ENCODE results near the gene RNF208. TPM values are rescaled to one million over a fixed set of nuclear protein-coding genes. Genes with fewer than 3 reads are reported as not detected.

RNF208 gene
- polyA plus RNA-seq, 2 of the 4 experiments (the other 2 are of a cell fraction), result 0.06 to 1.7 TPM

GRCh38 chr9:137235424-137236237 lies 13.6 kb upstream of the RNF208 start:
- DNase-seq (ENCODE audit: low read depth in 1 of 2, low spot score in 1 of 2) (no peak), FAIRE-seq (no peak), ATAC-seq (peak in 1 of 2 experiments; percentile 6; a peak in 1 of 6 replicates)
- H3K4me3 ChIP-seq, result no peak overlapping the region
- POLR2A ChIA-PET, result interaction anchor here (0.6 to 1.8 kb wide), 2 partner anchors 46 to 105 kb away, joined by 4 to 5 read pairs; no protein-coding TSS in a partner anchor
- H3K4me1 ChIP-seq, result peaks cover 38% of the 10 kb centered on the region
- TF ChIP-seq, protein P1, sequence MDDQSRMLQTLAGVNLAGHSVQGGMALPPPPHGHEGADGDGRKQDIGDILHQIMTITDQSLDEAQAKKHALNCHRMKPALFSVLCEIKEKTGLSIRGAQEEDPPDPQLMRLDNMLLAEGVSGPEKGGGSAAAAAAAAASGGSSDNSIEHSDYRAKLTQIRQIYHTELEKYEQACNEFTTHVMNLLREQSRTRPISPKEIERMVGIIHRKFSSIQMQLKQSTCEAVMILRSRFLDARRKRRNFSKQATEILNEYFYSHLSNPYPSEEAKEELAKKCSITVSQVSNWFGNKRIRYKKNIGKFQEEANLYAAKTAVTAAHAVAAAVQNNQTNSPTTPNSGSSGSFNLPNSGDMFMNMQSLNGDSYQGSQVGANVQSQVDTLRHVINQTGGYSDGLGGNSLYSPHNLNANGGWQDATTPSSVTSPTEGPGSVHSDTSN (IDR thresholded peaks at IDR 0.05), result no peak
- TF ChIP-seq POLR2A (IDR thresholded peaks at IDR 0.05; ENCODE audit: low read length), result no peak
- no peak for TF ChIP-seq HMGXB4 (CRISPR knock-in tag; IDR thresholded peaks at IDR 0.05; ENCODE audit: borderline replicate concordance)
- no peak for TF ChIP-seq ZC3H11A (IDR thresholded peaks at IDR 0.05)
- TF ChIP-seq, protein P2, sequence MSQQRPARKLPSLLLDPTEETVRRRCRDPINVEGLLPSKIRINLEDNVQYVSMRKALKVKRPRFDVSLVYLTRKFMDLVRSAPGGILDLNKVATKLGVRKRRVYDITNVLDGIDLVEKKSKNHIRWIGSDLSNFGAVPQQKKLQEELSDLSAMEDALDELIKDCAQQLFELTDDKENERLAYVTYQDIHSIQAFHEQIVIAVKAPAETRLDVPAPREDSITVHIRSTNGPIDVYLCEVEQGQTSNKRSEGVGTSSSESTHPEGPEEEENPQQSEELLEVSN (IDR thresholded peaks at IDR 0.05; ENCODE audit: borderline replicate concordance, low read depth), result no peak
- no peak for TF ChIP-seq MYC (IDR thresholded peaks at IDR 0.05; ENCODE audit: borderline replicate concordance, low read length)
- no peak for TF ChIP-seq FOSB (CRISPR knock-in tag; IDR thresholded peaks at IDR 0.05)
- no peak for TF ChIP-seq ESRRA (IDR thresholded peaks at IDR 0.05; ENCODE audit: borderline replicate concordance, low read length)
- no peak for TF ChIP-seq MAFK (IDR thresholded peaks at IDR 0.05; ENCODE audit: partially characterized antibody)
- no peak for TF ChIP-seq POLR2AphosphoS2 (conservative IDR thresholded peaks at IDR 0.05; ENCODE audit: low read length)
- no peak for TF ChIP-seq ZFP36 (IDR thresholded peaks at IDR 0.05; ENCODE audit: borderline replicate concordance, partially characterized antibody)
- TF ChIP-seq HOXB13 (CRISPR knock-in tag; IDR thresholded peaks at IDR 0.05; ENCODE audit: low read depth), result no peak
- TF ChIP-seq CBX2 (IDR thresholded peaks at IDR 0.05; ENCODE audit: borderline replicate concordance, low read depth), result no peak
- TF ChIP-seq HES2 (IDR thresholded peaks at IDR 0.05), result no peak
- no peak for TF ChIP-seq HOXA7 (CRISPR knock-in tag; IDR thresholded peaks at IDR 0.05)
- 68% methylated on average over 21 of the region's 35 CpGs for WGBS (ENCODE audit: missing lambda C conversion rate)
- 0 out of 6 replicates have a peak overlapping the region, but pooled peaks of 1 of the 2 experiments have one; percentile 33 for H3K27ac ChIP-seq
- CTCF ChIA-PET, result interaction anchor here (0.6 to 13.1 kb wide), 39 partner anchors 9 to 430 kb away, joined by 3 to 236 read pairs (median 5); partner anchors contain the start of genes ANAPC2, CYSRT1, DPP7 and NELFB
- no peak overlapping the region for H3K4me2 ChIP-seq
- H3K9me3 ChIP-seq, result no peaks in the 10 kb centered on the region

- ChIA-PET CTCF (interaction anchor here (0.6 to 8.6 kb wide), 9 partner anchors 11 to 188 kb away, joined by 3 to 71 read pairs (median 5); partner anchors contain the start of genes CYSRT1 and SSNA1), POLR2A (no interaction called here)
- H3K4me3 ChIP-seq, result no peak overlapping the region
- no peak for FAIRE-seq
- no peaks in the 10 kb centered on the region for H3K9me3 ChIP-seq
- ATAC-seq, result no peak
- no peak overlapping the region for H3K27ac ChIP-seq
- DNase-seq (ENCODE audit: low read depth in 1 of 2, low spot score in 1 of 2), result no peak
- peaks cover 45% of the 10 kb centered on the region for H3K4me1 ChIP-seq
- 89% methylated on average over 17 of the region's 18 CpGs for WGBS (ENCODE audit: missing lambda C conversion rate)
- H3K4me2 ChIP-seq, result no peak overlapping the region
- TF ChIP-seq REST (IDR thresholded peaks at IDR 0.05) (no peak), POLR2AphosphoS2 (conservative IDR thresholded peaks at IDR 0.05; ENCODE audit: low read length) (no peak), CHD4 (IDR thresholded peaks at IDR 0.05; ENCODE audit: borderline replicate concordance) (no peak), USF2 (IDR thresholded peaks at IDR 0.05) (no peak), RAD21 (conservative IDR thresholded peaks at IDR 0.05 in 1 of 2, IDR thresholded peaks at IDR 0.05 in 1 of 2) (no peak), EHF (CRISPR knock-in tag; IDR thresholded peaks at IDR 0.05) (no peak), SMC3 (IDR thresholded peaks at IDR 0.05) (no peak), PHF8 (IDR thresholded peaks at IDR 0.05; ENCODE audit: borderline replicate concordance, low read depth) (no peak)
- TF ChIP-seq, protein P3, sequence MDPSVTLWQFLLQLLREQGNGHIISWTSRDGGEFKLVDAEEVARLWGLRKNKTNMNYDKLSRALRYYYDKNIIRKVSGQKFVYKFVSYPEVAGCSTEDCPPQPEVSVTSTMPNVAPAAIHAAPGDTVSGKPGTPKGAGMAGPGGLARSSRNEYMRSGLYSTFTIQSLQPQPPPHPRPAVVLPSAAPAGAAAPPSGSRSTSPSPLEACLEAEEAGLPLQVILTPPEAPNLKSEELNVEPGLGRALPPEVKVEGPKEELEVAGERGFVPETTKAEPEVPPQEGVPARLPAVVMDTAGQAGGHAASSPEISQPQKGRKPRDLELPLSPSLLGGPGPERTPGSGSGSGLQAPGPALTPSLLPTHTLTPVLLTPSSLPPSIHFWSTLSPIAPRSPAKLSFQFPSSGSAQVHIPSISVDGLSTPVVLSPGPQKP (IDR thresholded peaks at IDR 0.05; ENCODE audit: low read depth, low read length), result no peak
Observed at GRCh38 chr9:137234758-137235423, 12.9 kb upstream of the RNF208 start.
